NCI-H1694 (cell line): ENCODE data around the gene UIMC1.
"Not testable (repeated sequence)": the region's sequence is repeated elsewhere in the genome, so short reads cannot be mapped to it uniquely, and the experiment has no call there.

ENCODE experiments used
- DNase-seq: peaks from one replicate; lab custom pipeline; 2025; lab: John Stamatoyannopoulos, UW

The UIMC1 gene

DNA sequence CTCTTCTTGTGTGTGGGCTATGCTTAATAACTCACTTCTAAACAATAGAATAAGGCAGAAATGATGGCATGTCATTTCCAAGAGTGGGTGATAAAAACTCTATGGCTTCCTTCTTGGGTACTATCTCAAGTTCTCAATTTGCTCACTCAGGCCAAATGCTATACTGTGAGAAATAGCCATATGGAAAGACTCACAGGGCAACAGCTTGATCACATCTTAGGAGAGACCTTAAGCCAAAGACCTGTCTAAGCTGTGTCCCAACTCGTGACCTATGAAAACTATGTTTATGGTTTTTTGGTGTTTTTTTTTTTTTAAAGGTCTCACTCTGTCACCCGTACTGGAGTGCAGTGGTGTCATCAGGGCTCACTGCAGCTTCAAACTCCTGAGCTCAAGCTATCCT is 2.1 kb upstream of the UIMC1 start:
- DNase-seq: no peak

DNA sequence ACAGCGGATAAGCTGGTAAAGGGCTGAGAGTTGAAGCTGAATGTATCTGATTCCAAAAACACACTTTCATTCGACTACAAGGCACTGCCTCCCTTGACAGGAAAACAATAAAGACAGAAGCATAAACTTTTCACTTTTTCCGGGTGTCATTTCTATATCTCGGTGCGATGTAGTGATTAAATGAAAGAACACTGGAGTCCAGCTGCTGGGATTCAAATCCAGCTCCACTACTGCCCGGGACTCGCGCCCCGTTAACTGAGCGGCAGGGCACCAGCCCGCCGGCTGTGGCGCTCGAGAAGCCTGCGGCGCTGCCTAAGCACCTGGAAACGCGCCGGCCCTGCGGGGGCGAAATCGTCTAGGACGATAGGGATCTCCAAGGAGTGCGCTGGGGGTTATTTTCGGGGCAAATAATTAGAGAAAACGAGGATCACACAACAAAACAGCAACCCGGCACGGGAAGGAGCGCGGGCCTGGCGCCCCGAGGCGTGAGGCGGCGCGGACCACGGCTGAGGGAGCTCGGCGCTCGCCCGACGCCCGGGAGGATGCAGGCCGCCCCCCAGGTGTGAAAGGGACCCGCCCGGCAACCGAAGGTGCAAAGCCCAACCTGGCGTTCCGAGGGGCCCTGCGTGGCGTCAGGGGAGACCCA is 837 bp downstream of the UIMC1 start:
- peak; percentile 36 for DNase-seq

DNA sequence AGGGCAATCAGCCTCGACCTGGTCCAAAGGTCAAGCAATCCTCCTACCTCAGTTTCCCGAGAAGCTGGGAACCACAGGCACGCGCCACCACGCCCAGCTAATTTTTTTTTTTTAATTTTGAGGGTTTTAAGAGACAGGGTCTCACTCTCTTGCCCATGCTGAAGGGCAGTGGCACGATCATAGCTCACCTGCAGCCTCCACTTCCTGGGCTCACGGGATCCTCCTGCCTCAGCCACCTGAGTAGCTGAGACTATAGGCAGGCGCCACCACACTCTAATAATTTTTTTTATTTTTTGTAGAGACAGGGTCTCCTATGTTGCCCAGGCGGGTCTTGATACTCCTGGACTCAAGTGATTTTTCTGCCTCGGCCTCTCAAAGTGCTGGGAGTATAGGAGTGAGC is 1.6 kb downstream of the UIMC1 start:
- DNase-seq: no peak

DNA sequence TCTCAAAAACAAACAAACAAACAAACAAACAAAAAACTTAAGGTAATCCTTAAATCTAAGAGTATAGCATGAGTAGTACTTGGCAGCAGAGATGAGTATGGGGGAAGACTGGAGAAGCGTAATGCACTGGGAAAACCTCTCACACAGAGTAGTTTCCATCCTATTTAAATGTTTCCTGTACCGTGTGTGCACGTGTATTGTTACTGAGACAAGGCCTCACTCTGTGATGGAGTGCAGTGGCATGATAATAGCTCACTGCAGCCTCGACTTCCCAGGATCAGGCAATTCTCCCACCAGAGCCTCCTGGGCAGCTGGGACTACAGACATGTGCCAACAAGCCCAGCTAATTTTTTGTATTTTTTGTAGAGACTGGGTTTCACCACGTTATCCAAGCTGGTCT is 2.9 kb downstream of the UIMC1 start:
- no peak for DNase-seq

DNA sequence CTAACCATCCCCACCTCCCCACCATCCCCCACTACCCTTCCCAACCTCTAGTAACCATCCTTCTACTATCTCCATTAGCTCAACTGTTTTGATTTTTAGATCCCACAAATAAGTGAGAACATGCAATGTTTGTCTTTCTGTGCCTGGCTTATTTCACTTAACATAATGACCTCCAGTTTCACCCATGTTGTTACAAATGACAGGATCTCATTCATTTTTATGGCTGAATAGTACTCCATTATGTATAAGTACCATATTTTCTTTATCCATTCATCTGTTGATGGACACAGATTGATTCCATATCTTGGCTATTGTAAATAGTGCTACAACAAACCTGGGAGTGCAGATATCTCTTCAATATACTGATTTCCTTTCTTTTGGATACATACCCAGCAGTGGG is 7.1 kb downstream of the UIMC1 start:
- DNase-seq: not testable (repeated sequence)

DNA sequence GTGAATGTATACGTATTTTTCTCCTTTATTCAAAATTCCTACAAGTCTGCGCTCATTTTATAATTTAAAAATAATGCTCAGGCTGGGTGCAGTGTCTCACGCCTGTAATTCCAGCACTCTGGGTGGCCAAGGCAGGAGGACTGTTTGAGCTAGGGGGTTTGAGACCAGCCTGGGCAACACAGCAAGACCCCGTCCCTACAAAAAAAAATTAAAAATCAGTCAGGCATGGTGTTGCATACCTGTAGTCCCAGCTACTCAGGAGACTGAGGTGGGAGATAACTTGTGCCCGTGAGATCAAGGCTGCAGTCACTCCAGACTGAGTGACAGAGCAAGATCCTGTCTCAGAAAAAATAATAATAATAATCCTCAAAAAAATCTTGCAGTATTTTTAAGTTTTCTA is 7.8 kb downstream of the UIMC1 start:
- DNase-seq: no peak

DNA sequence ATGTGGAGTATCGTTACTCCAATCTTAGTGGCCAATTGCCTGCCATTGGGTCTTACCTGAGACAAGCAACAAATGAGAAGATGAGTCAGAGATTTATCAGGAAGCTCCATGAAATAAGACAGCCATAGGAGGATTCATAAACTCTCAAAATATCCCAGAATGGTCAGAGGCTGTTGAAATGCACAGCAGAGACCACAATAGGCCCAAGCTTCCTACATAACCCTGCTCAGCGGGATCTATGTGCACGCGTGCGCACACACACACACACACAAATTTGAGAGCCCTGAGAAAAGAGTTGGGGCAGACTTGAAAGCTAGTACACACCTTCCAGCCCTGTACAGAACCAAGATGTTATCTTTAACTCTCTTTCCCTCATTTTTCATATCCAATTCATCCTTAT is 9.8 kb downstream of the UIMC1 start:
- no peak for DNase-seq

DNA sequence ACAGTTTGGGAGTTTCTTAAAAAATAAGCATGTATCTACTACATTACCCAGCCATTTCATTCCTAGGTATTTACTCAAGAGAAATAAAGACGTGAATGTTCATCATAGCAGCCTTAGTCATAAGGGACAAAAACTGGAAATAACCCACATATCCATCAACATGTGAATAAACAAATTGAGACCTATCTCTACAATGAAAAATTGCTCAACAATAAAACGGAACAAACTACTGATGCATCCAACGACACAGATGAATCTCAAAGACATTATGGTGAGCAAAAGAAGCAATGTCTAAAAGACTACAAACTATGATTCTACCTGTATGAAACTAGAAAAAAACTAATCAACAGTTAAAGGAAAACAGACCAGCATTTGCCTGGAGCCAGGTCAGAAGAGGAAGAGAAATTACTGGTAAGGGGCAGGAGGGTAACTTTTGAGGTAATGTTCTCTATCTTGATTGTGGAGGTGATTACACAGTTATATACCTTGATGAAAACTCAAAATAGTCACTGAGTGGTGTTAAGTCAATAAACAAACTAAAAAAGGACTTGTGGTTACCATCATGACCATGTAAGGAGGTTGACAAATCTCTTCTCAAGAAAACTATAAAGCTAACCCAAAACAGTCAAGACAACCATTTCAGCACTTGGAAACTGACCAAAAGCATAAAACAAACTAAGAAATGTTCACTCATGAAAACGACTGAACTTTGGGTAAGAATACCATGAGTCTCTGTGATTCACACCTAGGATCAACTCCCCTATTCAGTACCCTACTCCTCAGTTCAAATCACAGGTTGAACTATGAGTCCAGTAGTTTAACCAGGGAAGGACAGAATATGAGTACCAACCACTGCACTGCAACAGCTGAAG is 10.4 kb downstream of the UIMC1 start:
- no peak for DNase-seq

DNA sequence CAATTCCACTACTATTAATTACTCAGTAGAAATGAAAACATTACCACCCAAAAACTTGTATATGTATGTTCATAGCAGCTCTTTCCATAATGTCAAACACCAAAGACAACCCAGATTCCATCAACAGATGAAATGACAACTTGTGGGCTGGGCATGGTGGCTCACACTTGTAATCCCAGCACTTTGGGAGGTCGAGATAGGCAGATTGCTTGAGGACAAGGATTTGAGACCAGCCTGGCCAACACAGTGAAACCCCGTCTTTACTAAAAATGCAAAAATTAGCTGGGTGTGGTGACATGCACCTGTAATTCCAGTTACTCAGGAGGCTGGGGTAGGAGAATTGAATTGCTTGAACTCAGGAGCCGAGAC is 11.5 kb downstream of the UIMC1 start:
- DNase-seq: no peak

DNA sequence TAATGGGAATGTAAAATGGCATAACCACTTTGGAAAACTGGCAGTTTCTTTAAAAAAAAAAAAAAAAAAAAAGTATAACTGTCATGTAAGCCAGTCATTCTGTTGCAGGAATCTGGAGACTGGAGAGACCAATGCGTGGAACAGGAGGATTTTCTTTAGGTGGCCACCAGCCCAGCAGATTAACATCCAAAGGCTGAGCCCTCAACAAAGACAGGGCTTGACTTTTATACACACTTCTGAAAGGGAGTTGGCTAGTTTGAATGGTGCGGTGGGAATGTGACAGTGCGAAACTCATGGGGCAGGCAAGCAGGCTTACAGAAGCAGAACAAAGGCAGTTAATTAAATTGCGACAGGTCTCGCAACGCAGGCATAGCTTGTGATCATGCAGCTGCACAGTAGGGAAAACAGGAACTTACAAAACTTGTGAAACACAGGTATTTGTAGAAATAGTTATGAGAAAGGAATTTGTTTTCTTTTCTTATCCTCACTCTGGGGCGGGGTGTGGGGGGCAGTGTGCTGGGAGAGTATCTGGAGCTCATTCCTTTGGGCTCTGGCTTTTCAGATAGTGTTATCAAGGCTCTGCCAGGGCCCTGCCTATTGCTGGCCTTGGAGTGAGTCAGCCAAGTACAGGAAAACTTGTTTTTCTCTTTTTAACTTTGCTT is 12.0 kb downstream of the UIMC1 start:
- no peak for DNase-seq

DNA sequence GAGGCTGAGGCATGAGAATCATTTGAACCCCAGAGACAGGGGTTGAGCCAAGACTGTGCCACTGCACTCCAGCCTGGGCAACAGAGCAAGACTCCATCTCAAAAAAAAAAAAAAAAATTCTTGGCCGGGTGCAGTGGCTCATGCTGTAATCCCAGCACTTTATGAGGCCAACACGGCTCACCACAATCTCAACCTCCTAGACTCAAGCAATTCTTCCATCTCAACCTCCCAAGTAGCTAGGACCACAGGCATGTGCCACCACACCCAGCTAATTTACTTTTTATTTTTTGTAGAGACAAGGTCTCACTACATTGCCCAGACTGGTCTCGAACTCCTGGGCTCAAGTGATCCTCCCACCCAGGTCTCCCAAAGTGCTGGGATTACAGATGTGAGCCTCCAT is 13.5 kb downstream of the UIMC1 start:
- DNase-seq: not testable (repeated sequence)

DNA sequence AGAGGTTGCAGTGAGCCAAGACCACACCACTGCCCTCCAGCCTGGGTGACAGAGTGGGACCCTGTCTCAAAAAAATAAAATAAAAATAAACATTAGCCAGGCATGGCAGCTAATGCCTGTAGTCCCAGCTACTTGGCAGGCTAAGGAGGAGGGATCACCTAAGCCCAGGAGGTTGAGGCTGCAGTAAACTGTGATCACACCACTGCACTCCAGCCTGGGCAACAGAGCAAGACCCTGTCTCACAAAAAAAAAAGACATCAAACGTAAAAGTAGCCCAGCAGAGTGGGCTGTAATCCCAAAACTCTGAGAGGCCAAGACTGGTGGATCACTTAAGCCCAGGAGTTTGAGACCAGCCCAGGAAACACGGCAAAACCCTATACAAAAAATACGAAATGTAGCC is 19.0 kb downstream of the UIMC1 start:
- no peak for DNase-seq

DNA sequence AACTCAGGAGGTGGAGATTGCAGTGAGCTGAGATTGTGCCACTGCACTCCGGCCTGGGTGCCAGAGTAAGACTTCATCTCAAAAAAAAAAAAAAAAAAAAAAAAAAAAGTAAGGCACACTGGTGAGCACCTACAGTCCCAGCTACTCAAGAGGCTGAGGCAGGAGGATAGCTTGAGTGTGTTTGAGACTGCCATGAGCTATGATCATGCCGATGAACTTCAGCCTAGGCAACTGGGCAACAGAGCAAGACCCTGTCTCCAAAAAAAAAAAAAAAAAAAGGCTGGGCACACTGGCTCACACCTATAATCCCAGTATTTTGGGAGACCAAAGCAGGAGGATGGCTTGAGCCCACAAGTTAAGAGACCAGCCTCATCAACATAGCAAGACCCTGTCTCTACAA is 20.3 kb downstream of the UIMC1 start:
- DNase-seq: no peak

DNA sequence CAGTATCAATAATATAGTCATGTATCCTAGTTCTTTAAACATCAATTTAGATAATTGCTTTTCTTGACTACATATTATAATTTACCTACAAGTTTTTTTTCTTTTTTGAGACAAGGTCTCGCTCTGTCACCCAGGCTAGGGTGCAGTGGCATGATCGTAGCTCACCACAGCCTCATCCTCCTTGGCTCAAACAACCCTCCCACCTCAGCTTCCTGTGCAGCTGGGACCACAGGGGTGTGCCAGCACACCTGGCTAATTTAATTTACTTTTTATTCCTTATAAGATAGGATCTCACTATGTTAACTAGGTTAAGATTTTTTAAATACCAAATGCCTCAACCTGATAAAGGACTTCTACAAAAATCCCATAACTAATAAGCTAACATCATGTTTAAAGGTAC is 21.1 kb downstream of the UIMC1 start:
- DNase-seq: no peak

DNA sequence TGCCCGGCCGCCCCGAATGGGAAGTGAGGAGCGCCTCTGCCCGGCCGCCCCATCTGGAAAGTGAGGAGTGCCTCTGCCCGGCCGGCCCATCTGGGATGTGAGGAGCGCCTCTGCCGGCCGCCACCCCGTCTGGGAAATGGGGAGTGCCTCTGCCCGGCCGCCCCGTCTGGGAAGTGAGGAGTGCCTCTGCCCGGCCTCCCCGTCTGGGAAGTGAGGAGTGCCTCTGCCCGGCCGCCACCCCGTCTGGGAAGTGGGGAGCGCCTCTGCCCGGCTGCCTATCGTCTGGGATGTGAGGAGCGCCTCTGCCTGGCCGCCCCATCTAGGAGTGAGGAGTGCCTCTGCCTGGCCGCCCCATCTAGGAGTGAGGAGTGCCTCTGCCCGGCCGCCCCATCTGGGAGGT is 22.4 kb downstream of the UIMC1 start:
- DNase-seq: not testable (repeated sequence)

DNA sequence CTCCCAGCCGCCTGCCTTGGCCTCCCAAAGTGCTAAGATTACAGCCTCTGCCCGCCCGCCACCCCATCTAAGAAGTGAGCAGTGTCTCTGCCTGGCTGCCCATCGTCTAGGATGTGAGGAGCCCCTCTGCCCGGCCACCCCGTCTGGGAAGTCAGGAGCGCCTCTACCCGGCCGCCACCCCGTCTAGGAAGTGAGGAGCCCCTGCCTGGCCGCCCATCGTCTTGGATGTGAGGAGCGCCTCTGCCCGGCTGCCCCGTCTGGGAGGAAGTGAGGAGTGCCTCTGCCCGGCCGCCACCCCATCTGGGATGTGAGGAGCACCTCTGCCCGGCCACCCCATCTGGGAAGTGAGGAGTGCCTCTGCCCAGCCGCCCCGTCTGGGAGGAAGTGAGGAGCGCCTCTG is 23.0 kb downstream of the UIMC1 start:
- DNase-seq: not testable (repeated sequence)

DNA sequence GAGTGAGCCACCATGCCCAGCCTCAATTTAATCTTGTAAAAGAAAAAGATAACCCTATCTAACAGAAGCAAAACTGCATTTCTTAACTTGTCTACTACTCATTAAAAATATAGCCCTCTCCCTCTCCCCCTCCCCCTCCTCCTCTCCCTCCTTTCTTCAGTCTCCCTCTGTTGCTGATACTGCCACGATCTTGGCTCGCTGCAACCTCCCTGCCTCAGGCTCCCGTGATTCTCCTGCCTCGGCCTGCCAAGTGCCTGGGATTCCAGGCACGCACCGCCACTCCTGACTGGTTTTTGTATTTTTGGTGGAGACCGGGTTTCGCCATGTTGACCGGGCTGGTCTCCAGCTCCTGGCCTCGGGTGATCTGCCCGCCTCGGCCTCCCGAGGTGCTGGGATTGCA is 23.5 kb downstream of the UIMC1 start:
- not testable (repeated sequence) for DNase-seq

DNA sequence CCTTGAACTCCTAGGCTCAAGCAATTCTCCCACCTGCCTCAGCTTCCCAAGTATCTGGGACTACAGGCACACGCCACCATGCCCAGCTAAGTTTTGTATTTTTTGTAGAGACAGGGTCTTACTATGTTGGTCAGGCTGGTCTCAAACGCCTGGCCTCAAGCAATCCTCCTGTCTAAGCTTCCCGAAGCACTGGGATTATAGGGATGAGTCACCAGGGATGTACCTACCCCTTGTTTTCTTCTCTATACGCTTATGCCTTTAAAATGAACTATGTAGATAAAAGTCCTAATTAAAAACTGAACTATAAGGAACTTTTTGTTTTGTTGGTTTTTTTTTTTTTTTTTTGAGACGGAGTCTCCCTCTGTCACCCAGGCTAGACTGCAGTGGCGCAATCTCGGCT is 25.8 kb downstream of the UIMC1 start:
- DNase-seq: no peak

DNA sequence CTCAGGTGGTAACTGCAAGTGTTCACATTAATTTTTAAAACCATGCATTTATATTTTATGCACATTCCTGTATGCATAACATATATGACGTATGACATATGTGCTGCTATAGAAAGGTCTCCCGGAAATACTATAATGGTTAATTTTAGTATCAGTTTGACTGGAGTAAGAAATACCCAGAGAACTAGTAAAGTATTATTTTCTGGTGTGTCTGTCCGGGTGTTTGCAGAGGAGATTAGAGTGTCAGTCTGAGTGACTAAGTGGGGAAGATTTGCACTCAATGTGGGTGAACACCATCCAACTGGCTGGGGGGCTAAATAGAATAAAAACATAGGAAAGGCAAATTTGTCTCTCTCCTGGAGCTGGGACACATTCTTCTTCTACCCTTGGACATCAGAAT is 26.9 kb downstream of the UIMC1 start:
- DNase-seq: no peak

DNA sequence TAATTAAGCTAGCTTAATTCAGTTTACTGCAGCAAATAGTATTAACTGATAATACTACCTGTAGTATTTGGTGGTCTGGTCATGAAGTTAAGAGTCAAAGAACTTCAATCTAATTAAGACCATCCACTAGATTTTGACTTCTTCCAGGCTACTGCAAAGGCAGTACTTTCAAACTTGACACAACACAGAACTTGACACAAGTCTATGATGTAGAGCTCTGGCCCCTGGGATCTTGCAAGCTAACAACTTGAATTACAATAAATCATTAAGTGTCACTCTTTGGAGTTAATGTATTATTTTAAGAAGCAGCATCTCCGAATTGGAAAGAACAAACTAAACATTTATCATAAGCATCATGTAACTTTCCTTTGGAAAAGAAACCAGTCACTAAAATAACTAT is 40.9 kb downstream of the UIMC1 start:
- no peak for DNase-seq

DNA sequence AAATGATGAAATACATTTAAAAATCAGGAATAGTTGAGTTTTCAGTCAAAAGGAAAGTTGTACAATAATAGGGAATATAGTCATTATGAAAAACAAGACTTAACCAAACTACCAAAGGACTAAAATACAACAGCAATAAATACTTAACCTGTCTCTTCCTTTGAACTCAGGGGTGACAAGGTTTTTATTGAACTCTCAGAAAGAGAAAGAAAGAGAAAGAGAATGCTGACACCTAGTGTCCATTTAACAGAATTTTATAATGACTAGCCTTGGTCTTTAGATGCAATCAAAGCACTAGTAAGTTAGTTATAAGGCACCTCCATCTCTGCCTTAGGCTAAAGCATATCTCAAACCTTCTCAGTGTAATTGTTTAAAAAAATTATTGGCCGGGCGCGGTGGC is 47.5 kb downstream of the UIMC1 start:
- DNase-seq: peak; percentile 77

DNA sequence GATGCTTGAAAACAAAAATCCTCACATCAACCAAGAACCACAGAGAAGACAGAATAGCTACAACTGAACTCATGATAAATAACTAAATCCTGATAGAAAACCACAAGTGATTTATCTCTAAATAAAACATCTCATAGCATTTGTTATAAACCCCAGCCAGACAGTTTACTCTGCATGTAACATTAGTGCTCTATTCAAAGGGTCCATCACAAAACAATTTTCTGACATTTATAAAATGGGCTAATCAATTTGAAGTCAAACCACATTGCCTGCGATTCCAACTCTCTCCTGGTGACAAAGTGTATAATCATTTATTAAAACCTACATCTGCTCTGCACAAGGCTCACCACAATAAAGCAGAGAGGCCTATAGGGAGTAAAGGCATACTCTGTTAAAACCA is 49.8 kb downstream of the UIMC1 start:
- DNase-seq: no peak

DNA sequence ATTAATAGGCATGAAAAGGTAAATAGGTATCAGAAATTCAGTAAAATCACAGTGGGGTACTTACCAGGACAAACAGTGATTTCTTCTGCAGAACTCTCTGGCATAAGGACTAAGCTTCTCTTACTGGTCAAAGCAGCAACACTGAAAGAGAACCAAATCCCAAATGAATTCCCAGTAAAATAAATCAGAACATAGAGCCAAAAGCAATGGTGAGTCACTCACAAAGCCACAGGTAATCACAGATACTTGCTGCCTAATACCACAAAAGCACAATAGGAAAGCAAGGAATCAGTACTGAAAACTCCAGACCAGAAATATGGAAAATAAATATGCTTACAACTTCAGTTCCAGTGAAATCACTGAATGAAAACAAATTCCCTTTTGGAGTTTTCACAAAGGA is 50.7 kb downstream of the UIMC1 start:
- DNase-seq: no peak
